Effector memory CD8-positive, alpha-beta T cell (primary cell): ENCODE data around the gene VPS35L.

Source experiments
- ATAC-seq: fragments of 150-1000 bp; cut with Tn5 transposase; replicated peaks from 2 replicates; pipeline ENCODE4 v1.10.0; 2021; ENCODE audit warnings: mild to moderate bottlenecking, moderate library complexity
- DNase-seq, 3 experiments: peaks; one replicate each; pipeline ENCODE4 v3.0.0; 2021
- H3K27ac Mint-ChIP-seq, 2 donors: one replicate each; pipeline ENCODE4 v1.8.0; 2022; ENCODE audit warnings: mild to moderate bottlenecking in 2 of 2, mixed read lengths in 2 of 2, moderate library complexity in 2 of 2
- H3K27me3 Mint-ChIP-seq, 2 donors: one replicate each; pipeline ENCODE4 v1.8.0; 2022; ENCODE audit warnings: mixed read lengths in 2 of 2
- H3K36me3 Mint-ChIP-seq: one replicate; pipeline ENCODE4 v1.8.0; 2022; ENCODE audit warnings: mild to moderate bottlenecking, moderate library complexity, mixed read lengths; ENCODE audit not compliant: insufficient read depth
- H3K4me1 Mint-ChIP-seq, 2 donors: one replicate each; pipeline ENCODE4 v1.8.0; 2022; ENCODE audit warnings: low read depth in 2 of 2, mixed read lengths in 2 of 2
- H3K4me3 Mint-ChIP-seq, 2 donors: one replicate each; pipeline ENCODE4 v1.8.0; 2022; ENCODE audit warnings: mild to moderate bottlenecking in 2 of 2, mixed read lengths in 2 of 2, moderate library complexity in 2 of 2
- H3K9me3 Mint-ChIP-seq, 2 donors: one replicate each; pipeline ENCODE4 v1.8.0; 2022; ENCODE audit warnings: mixed read lengths in 2 of 2

The VPS35L gene

DNA sequence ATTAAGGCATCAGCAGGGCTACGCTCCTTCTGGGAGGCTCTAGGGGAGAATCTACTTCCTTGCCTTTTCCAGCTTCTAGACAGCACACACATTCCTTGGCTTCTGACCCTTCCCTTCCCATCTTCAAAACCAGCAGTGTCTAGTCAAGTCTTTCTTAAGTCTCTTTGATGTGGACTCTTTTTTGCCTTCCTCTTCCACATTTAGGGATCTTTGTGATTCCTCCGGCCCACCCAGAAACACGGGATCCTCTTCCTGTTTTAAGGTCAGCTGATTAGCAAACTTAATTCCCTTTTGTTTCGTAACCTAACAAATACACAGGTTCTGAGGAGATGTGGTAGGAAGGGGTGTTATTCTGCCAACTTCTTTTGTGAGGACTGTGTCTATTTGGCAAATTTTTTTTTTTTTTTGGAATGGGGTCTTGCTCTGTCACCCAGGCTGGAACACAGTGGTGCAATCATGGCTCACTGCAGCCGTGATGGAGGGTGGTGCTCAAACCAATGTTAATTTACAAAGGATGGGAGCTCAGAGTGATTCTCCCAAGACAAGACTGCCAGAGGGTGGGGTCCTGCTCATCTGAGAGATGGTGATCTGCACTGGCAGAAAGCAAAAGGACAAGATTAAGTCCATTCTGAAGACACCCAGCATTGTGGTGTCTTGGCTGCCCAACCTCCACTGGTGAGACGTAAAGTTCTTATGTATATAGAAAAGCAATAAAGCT is 147.8 kb downstream of the VPS35L start:
- Mint-ChIP-seq H3K36me3 (peaks cover 44% of the 10 kb centered on the region), H3K27ac (peak overlapping the region in 1 of 2 donors; percentile 29)
- no peak for DNase-seq

DNA sequence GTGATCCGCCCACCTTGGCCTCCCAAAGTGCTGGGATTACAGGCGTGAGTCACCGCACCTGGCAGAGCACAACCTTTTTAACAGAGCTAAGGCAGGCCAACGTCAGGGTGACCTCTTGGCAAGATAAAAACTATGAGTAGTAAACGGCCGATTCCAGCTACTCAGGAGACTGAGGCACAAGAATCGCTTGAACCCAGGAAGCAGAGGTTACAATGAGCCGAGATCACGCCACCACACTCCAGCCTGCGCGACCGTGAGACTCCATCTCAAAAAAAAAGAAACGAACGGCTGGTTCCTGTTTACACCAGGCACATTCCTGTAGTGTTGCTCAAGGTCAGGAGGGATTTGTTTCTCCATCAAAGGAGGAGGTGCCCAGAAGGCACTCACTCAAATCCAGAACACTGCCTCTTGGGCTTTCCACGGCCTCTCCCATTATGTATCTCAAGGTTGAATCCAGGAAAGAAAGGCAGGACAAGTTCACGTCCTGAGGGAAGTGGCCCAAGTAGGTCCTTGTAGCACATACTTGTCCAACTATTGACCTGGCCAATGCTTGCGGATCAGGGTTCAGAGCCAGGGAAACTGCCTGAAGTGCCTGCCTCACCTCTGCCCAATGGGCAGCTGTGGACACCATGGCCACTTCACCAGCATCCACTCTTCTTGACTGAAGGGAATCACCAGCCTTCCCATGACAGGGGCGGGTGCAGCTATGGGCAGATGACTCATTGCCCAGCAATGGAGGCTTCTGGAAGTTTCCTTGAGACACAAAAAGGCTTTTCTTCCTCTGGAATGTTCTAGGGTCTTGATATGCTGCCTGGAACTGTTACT is 149.0 kb downstream of the VPS35L start:
- Mint-ChIP-seq H3K27ac (peak overlapping the region in 1 of 2 donors; percentile 17), H3K27me3 (no peaks in the 10 kb centered on the region), H3K9me3 (no peaks in the 10 kb centered on the region), H3K36me3 (peaks cover 44% of the 10 kb centered on the region), H3K4me1 (peaks cover 0 to 7% of the 10 kb centered on the region in 2 donors), H3K4me3 (no peak overlapping the region)
- DNase-seq (no peak), ATAC-seq (no peak)

More for the DNA sequence above, 147.8 kb downstream of the VPS35L start:
- Mint-ChIP-seq H3K9me3 (no peaks in the 10 kb centered on the region), H3K4me1 (peaks cover 6 to 11% of the 10 kb centered on the region in 2 donors), H3K27me3 (no peaks in the 10 kb centered on the region), H3K4me3 (no peak overlapping the region)
- no peak for ATAC-seq

DNA sequence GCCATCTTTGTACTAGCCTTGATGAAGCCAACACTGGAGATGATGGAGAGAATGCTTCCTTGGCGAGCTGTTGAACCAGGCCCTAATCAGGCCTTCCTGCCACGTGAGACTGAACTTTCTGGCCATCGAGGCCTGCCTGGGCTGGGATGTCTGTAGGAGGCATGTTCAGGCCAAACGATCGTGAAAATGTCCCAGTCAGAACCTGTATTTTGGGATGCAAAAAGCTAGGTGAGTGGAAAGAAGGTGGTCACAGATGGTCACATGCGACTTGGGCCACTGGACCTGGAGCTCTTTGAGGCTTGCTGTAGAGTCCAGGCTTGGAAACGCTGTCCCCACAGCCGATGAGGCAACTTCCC is 149.6 kb downstream of the VPS35L start:
- no peaks in the 10 kb centered on the region for H3K27me3 Mint-ChIP-seq
- H3K4me3 Mint-ChIP-seq, result no peak overlapping the region
- H3K27ac Mint-ChIP-seq, result no peak overlapping the region
- H3K9me3 Mint-ChIP-seq, result no peaks in the 10 kb centered on the region
- H3K36me3 Mint-ChIP-seq, result peaks cover 45% of the 10 kb centered on the region
- no peak for ATAC-seq
- no peak for DNase-seq
- H3K4me1 Mint-ChIP-seq, result peaks cover 0 to 8% of the 10 kb centered on the region in 2 donors

DNA sequence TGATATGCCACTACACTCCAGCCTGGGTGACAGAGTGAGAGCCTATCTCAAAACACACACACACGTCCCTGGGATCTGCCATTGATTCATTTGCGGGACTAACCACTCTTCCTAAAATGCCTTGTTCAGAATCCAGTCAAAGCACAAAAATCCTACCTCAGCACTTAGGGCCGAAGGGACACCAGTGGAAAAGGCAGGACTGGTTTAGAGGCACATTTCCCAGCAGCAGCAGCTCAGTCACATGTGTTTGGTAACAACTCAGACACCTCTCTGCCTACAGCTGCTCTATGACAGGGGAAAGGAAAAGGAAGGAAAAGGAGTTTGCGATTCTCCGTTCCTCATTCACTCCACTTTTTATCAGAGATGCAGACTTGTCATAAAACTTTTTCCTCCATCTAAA is 150.3 kb downstream of the VPS35L start:
- DNase-seq (no peak), ATAC-seq (no peak)
- H3K4me3 Mint-ChIP-seq, result no peak overlapping the region
- H3K27me3 Mint-ChIP-seq, result no peaks in the 10 kb centered on the region
- no peaks in the 10 kb centered on the region for H3K9me3 Mint-ChIP-seq
- H3K27ac Mint-ChIP-seq, result no peak overlapping the region
- peaks cover 43% of the 10 kb centered on the region for H3K36me3 Mint-ChIP-seq
- H3K4me1 Mint-ChIP-seq, result peaks cover 0 to 7% of the 10 kb centered on the region in 2 donors

DNA sequence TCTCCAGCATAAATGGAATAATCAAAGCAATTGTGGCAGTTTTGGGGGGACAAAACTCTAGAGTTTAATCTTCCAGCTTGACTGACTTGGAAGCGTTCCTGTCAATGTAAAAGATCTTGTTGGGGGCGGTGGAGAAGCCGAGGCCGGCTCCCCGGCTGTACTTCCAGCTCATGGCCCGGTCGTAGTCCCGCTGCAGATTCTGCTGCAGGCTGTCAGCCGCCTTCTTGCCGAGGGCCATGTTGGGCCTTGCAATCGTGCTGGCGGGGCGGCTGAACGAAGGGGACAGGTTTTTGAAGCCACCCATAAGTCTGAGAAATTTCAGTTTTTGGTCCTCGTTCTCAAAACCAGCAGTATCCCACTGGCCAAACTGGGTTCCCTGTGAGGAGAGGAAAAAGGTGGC is 151.3 kb downstream of the VPS35L start:
- H3K27me3 Mint-ChIP-seq, result no peaks in the 10 kb centered on the region
- H3K4me1 Mint-ChIP-seq, result peaks cover 5 to 10% of the 10 kb centered on the region in 2 donors
- H3K27ac Mint-ChIP-seq, result no peak overlapping the region
- ATAC-seq (no peak), DNase-seq (no peak)
- H3K36me3 Mint-ChIP-seq, result peaks cover 45% of the 10 kb centered on the region
- no peak overlapping the region for H3K4me3 Mint-ChIP-seq
- no peaks in the 10 kb centered on the region for H3K9me3 Mint-ChIP-seq

- Mint-ChIP-seq H3K4me1 (peaks cover 8 to 12% of the 10 kb centered on the region in 2 donors), H3K27ac (no peak overlapping the region), H3K36me3 (peaks cover 43% of the 10 kb centered on the region), H3K4me3 (no peak overlapping the region), H3K27me3 (no peaks in the 10 kb centered on the region), H3K9me3 (no peaks in the 10 kb centered on the region)
- ATAC-seq (no peak), DNase-seq (no peak)
Observed at GRCh38 chr16:19707569-19708295, 152.2 kb downstream of the VPS35L start.

DNA sequence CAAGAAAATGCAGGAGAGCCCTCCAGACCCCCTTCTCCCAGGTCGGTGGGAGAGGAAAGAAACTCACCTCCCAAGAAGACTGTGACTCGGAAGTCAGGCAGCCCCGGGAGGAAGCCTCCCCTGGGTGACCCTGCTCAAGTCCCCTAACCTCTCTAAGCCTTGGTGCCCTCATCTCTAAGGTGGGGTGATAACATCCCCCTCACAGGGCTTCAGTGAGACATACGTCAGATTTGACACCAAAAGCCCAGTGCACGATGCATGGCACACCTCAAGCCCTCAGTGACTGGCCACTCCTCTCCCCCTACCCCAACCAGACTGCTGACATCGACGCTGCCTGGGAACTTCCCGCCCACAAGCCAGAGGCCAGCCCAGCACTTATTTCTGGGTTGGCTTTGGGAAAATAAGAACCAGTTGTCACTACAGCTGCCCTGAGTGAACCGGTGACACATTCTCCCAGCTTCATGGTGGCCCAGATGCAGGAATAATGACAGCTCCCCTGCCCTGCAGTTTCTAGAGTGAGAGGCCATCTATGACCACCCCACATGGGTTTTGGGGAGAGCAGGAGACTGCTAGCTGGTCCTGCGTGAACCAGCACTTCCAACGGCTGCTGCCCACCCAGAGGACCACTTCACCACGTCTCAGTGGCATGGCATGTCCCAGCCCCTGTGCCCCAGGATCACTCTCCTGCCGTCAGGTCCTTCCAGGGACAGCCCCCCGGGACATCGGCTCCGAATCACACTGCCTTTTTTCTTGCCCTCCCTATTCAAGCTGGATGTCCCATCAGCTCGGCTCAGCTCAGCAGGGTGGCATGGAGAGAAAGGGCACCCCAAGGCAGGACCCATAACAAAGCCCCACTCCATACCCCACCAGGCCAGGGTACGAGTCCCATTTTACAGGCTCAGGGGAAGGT is 153.0 kb downstream of the VPS35L start:
- Mint-ChIP-seq H3K9me3 (no peaks in the 10 kb centered on the region), H3K36me3 (peaks cover 42% of the 10 kb centered on the region), H3K4me1 (peaks cover 8 to 12% of the 10 kb centered on the region in 2 donors), H3K27me3 (no peaks in the 10 kb centered on the region), H3K27ac (peak overlapping the region in 1 of 2 donors; percentile 71), H3K4me3 (no peak overlapping the region)
- no peak for ATAC-seq
- DNase-seq, result no peak

DNA sequence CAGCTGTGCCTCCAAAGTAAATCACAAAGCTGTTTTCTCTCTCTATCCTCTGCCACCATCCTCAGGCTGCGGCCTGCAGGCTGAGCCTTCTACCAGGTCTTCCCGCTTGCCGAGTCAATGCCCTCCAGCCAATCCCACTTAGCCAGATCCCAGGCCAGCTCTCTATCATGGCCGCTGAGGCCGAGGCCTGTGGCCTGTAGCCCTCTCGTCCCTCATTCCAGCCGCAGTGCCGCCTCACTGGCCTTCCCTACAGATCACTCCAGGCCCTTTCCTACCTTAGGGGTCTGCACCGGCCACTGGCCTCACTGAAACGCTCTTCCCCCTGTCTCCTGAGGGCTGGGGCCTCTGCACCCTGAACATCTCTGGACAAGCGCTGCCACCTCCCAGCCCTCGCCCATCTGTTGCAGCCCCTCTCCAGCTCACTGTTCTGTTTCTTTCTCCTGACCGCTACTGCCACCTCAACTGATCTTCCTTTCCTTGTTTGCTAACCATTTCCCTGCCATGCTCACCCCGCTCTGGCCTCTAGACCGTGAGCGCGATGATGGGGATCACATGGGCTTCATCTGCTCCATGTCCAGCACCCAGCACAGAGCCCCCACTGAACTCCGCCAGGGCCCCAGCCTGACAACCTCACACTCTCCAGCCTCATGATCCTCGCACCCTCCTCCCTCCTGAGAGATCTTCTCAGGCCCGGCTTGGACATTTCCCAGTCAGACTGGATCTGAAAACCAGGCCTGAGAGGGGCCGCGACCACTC is 154.1 kb downstream of the VPS35L start:
- Mint-ChIP-seq H3K27me3 (no peaks in the 10 kb centered on the region), H3K4me3 (no peak overlapping the region), H3K4me1 (peaks cover 10 to 12% of the 10 kb centered on the region in 2 donors), H3K36me3 (peaks cover 33% of the 10 kb centered on the region), H3K9me3 (no peaks in the 10 kb centered on the region), H3K27ac (peak overlapping the region; percentile 17 to 71)
- ATAC-seq (no peak), DNase-seq (no peak)

DNA sequence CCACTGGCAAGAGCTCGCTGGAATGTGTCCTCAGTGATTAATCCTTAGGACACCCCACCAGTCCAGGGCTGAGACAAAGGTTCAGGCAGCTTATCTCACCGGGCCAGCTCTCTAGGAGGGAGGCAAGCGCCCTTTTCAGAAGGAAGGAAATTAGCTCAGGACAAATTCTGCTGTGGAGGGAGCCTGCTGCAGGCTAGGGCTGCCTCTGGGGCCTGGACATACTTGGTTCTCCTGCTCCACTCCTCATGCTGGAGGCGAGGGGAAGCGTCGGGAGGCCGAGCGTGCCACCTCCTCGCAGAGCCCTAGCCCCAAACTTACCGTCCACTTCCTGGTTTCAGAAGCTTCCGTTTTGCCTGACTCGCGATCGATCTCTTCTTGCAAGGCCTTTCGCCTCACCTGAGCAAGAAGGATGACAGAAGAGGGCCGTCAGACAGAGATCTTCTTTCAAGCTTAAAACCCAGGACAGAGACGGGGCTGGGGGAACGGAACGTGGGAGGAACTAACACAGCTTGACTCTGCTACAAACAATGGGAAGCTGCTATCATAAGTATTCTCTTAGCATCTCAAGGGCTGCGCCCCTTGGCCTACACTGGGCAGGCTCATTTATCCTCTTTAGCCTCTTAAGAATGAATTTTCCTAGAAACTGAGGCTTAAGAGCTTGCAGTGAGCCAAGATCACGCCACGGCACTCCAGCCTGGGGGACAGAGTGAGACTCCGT is 154.8 kb downstream of the VPS35L start:
- Mint-ChIP-seq H3K27ac (peak overlapping the region in 1 of 2 donors; percentile 71), H3K4me1 (peaks cover 13 to 14% of the 10 kb centered on the region in 2 donors), H3K36me3 (peaks cover 27% of the 10 kb centered on the region), H3K9me3 (no peaks in the 10 kb centered on the region), H3K27me3 (no peaks in the 10 kb centered on the region), H3K4me3 (no peak overlapping the region)
- ATAC-seq, result no peak
- no peak for DNase-seq

GRCh38 chr16:19710991-19711545 is 155.6 kb downstream of the VPS35L start:
- H3K36me3 Mint-ChIP-seq, result peaks cover 22% of the 10 kb centered on the region
- H3K27me3 Mint-ChIP-seq, result no peaks in the 10 kb centered on the region
- peaks cover 14 to 19% of the 10 kb centered on the region in 2 donors for H3K4me1 Mint-ChIP-seq
- no peak for DNase-seq
- H3K4me3 Mint-ChIP-seq, result no peak overlapping the region
- no peak for ATAC-seq
- peak overlapping the region in 1 of 2 donors; percentile 71 for H3K27ac Mint-ChIP-seq
- H3K9me3 Mint-ChIP-seq, result no peaks in the 10 kb centered on the region

GRCh38 chr16:19711643-19712042 is 156.1 kb downstream of the VPS35L start:
- ATAC-seq (no peak), DNase-seq (no peak)
- peaks cover 20% of the 10 kb centered on the region for H3K36me3 Mint-ChIP-seq
- peak overlapping the region; percentile 12 to 71 for H3K27ac Mint-ChIP-seq
- H3K4me1 Mint-ChIP-seq, result peaks cover 16 to 22% of the 10 kb centered on the region in 2 donors
- no peaks in the 10 kb centered on the region for H3K27me3 Mint-ChIP-seq
- no peak overlapping the region for H3K4me3 Mint-ChIP-seq
- H3K9me3 Mint-ChIP-seq, result no peaks in the 10 kb centered on the region
